Left ventricle myocardium inferior (tissue), 1 donor: Measurements from ENCODE around the gene CDH1. TPM values are rescaled to one million over a fixed set of nuclear protein-coding genes. Genes with fewer than 3 reads are reported as not detected.

ENCODE experiments used
- DNase-seq: peaks from one replicate; pipeline ENCODE4 v3.0.0-alpha.2; 2020
- H3K27ac ChIP-seq: fragments of 200-600 bp; replicated peaks from 2 replicates; pipeline ENCODE4 v1.8.0; 2021
- H3K27me3 ChIP-seq: fragments of 200-600 bp; 2 replicates; pipeline ENCODE4 v1.8.0; 2021; ENCODE audit warnings: low read depth
- H3K36me3 ChIP-seq: fragments of 200-600 bp; 2 replicates; pipeline ENCODE4 v1.8.0; 2021
- H3K4me1 ChIP-seq: fragments of 200-600 bp; 2 replicates; pipeline ENCODE4 v1.8.0; 2021
- H3K4me3 ChIP-seq: fragments of 200-600 bp; 2 replicates; pipeline ENCODE4 v1.8.0; 2021; ENCODE audit warnings: mild to moderate bottlenecking, moderate library complexity
- H3K9me3 ChIP-seq: fragments of 200-600 bp; replicated peaks from 2 replicates; pipeline ENCODE4 v1.8.0; 2021
- intact Hi-C: fragments of 100-400 bp; cut with micrococcal nuclease; formaldehyde crosslinking; loops from one replicate; pipeline ENCODE4 v1.11.0; 2022
- total RNA-seq: library from RNA; stranded (reverse); fragmentation: NEBNext Ultra II Directional; extraction: Animal tissue kit (Norgen Biotek cat#: 25700); gene quantifications from one replicate; pipeline ENCODE4 v1.2.1, GENCODE V29; 2021
- TF ChIP-seq, protein P1 (sequence below): fragments of 200-600 bp; IDR thresholded peaks from 2 replicates; pipeline ENCODE4 v1.8.0; 2021; ENCODE audit warnings: antibody characterized with exemption, mild to moderate bottlenecking, borderline replicate concordance
- donor health status: DM: no; HTN: yes; CAD: no; lungs with severe emphysema.

CDH1 gene
- total RNA-seq, 1 donor from 2014 or later = 0.11 TPM

DNA sequence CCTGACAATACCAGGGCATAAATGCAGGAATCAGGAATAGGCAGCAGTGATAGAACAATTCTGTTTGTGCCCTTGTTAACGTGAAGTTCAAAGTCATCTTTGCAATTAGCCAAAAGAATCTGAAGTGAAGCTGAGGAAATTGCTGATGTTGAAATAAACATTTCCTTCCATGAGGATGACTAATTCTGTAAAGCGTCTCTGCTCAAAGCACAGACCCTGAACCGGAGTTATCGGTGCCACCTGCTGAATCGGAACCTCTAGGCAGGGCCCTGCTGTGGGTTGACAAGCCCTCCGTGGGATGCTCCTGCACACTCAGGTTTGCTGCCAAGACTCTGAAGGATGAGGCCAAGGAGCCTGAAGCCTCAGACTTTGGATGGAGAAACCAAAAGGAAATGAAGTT is 37.0 kb upstream of the CDH1 start:
- no peak overlapping the region for H3K4me3 ChIP-seq
- H3K27me3 ChIP-seq = no peaks in the 10 kb centered on the region
- no peaks in the 10 kb centered on the region for H3K9me3 ChIP-seq
- H3K27ac ChIP-seq = no peak overlapping the region
- intact Hi-C loops = no loop called here
- H3K4me1 ChIP-seq = no peaks in the 10 kb centered on the region
- H3K36me3 ChIP-seq = no peaks in the 10 kb centered on the region
- TF ChIP-seq, protein P1, sequence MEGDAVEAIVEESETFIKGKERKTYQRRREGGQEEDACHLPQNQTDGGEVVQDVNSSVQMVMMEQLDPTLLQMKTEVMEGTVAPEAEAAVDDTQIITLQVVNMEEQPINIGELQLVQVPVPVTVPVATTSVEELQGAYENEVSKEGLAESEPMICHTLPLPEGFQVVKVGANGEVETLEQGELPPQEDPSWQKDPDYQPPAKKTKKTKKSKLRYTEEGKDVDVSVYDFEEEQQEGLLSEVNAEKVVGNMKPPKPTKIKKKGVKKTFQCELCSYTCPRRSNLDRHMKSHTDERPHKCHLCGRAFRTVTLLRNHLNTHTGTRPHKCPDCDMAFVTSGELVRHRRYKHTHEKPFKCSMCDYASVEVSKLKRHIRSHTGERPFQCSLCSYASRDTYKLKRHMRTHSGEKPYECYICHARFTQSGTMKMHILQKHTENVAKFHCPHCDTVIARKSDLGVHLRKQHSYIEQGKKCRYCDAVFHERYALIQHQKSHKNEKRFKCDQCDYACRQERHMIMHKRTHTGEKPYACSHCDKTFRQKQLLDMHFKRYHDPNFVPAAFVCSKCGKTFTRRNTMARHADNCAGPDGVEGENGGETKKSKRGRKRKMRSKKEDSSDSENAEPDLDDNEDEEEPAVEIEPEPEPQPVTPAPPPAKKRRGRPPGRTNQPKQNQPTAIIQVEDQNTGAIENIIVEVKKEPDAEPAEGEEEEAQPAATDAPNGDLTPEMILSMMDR = no peak
- no peak for DNase-seq

DNA sequence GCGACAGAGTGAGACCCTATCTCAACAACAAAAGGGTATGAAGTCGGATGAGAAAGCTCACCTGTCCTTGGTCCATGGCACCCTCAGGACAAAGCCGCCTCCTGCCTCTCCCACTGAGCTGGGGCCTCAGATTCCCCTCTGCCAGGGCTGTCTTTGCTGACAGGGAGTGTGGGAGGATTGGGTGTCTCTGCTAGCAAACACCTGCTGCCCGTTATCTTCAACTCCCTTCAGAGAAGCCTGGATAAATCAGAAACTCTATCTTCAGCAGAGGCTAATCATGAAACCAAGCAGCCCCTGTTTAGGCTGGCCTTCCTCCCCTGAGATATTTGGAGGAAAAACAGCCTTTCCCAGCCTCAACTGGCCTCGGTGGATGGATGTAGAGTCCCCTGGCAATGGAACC is 36.3 kb upstream of the CDH1 start:
- Histone ChIP-seq H3K27ac (no peak overlapping the region), H3K27me3 (no peaks in the 10 kb centered on the region), H3K36me3 (no peaks in the 10 kb centered on the region), H3K9me3 (no peaks in the 10 kb centered on the region), H3K4me1 (no peaks in the 10 kb centered on the region), H3K4me3 (no peak overlapping the region)
- TF ChIP-seq, protein P1 = no peak
- no peak for DNase-seq
- intact Hi-C loops = no loop called here

GRCh38 chr16:68704232-68704867 is 32.7 kb upstream of the CDH1 start:
- Histone ChIP-seq H3K27me3 (peaks cover 8% of the 10 kb centered on the region), H3K36me3 (no peaks in the 10 kb centered on the region), H3K4me1 (no peaks in the 10 kb centered on the region), H3K4me3 (no peak overlapping the region), H3K27ac (no peak overlapping the region), H3K9me3 (no peaks in the 10 kb centered on the region)
- intact Hi-C loops = no loop called here
- DNase-seq = peak; percentile 45
- TF ChIP-seq, protein P1 = peak; percentile 67

- H3K36me3 ChIP-seq = no peaks in the 10 kb centered on the region
- no peak overlapping the region for H3K27ac ChIP-seq
- TF ChIP-seq, protein P1 = no peak
- no peaks in the 10 kb centered on the region for H3K4me1 ChIP-seq
- no peak overlapping the region for H3K4me3 ChIP-seq
- no peaks in the 10 kb centered on the region for H3K9me3 ChIP-seq
- intact Hi-C loops = no loop called here
- peak; percentile 38 for DNase-seq
- H3K27me3 ChIP-seq = peaks cover 37% of the 10 kb centered on the region
These were observed 29.5 kb upstream of the CDH1 start for GRCh38 chr16:68707340-68708152.

DNA sequence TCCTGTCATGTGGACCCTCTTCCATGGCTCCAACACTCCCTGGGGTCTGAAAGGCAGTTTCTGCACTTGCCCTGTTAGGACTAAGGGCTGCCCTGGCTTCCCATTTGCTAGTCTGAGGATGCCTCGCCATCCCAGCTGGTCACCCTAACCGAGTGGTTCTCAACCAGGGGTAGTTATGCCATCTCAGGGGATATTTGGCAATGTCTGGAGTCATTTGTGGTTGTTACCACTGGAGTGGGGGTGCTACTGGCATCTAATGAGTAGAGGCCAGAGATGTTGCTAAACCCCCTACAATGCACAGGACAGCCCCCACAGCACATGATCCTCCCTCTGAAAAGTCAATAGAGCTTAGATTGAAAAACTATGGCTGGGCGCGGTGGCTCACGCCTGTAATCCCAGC is 26.9 kb upstream of the CDH1 start:
- H3K27ac ChIP-seq = no peak overlapping the region
- H3K4me3 ChIP-seq = no peak overlapping the region
- TF ChIP-seq, protein P1 = no peak
- no peaks in the 10 kb centered on the region for H3K4me1 ChIP-seq
- no peaks in the 10 kb centered on the region for H3K9me3 ChIP-seq
- peaks cover 44% of the 10 kb centered on the region for H3K27me3 ChIP-seq
- intact Hi-C loops = no loop called here
- no peaks in the 10 kb centered on the region for H3K36me3 ChIP-seq
- no peak for DNase-seq
